ENCODE measurements around the gene ZNF821. TPM values are rescaled to one million over a fixed set of nuclear protein-coding genes. Genes with fewer than 3 reads are reported as not detected.
"Not testable (repeated sequence)": the region's sequence is repeated elsewhere in the genome, so short reads cannot be mapped to it uniquely, and the experiment has no call there.

ZNF821 gene
- total RNA-seq, 1 experiment from 2014 or later: 5.9 TPM

DNA sequence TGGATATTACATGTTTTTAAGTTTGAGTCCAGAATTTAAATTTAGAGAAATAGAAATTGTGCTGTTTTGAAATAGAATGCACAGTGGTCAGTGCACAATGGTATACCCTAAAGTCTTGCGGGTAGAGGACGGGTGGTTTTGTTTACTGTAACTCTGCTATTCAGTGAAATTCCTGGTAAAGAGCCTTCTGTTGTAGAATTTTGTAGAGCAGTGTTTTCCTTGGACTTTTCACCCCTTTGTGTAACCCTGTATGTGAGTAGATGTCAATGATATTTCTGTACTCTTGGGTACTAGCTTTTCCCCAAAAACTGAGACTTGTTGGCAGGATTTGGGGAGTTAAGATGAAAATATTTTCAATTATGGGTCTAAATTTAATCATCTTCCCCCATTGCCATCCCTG is 30.8 kb upstream of the ZNF821 start:
- H3F3A ChIP-seq (ENCODE audit: insufficient read depth, low read depth): peaks cover 16% of the 10 kb centered on the region; the same call in 1 of the 2 replicates
- H4K20me1 ChIP-seq (ENCODE audit: insufficient read depth): peaks cover 84% of the 10 kb centered on the region
- no peaks in the 10 kb centered on the region for H3K9me2 ChIP-seq (ENCODE audit: insufficient read depth)
- no peak for DNase-seq
- no peak overlapping the region for H3K4me2 ChIP-seq
- no TSS peak for BruUV-seq (replicated peaks)
- intact Hi-C loops (cut with micrococcal nuclease; ENCODE audit: unreplicated experiment): no loop called here
- peaks cover 42% of the 10 kb centered on the region for H3K36me3 ChIP-seq (ENCODE audit: low read depth)
- H3K79me2 ChIP-seq (ENCODE audit: low read depth): peaks cover 95% of the 10 kb centered on the region
- H3K4me1 ChIP-seq (replicated peaks; ENCODE audit: insufficient read depth): no peaks in the 10 kb centered on the region
- no peak overlapping the region for H3K27ac ChIP-seq
- no peak overlapping the region for H2AFZ ChIP-seq
- ChIA-PET CTCF (no interaction called here), POLR2A (ENCODE audit: unreplicated experiment) (no interaction called here)
- TF ChIP-seq, protein P1, sequence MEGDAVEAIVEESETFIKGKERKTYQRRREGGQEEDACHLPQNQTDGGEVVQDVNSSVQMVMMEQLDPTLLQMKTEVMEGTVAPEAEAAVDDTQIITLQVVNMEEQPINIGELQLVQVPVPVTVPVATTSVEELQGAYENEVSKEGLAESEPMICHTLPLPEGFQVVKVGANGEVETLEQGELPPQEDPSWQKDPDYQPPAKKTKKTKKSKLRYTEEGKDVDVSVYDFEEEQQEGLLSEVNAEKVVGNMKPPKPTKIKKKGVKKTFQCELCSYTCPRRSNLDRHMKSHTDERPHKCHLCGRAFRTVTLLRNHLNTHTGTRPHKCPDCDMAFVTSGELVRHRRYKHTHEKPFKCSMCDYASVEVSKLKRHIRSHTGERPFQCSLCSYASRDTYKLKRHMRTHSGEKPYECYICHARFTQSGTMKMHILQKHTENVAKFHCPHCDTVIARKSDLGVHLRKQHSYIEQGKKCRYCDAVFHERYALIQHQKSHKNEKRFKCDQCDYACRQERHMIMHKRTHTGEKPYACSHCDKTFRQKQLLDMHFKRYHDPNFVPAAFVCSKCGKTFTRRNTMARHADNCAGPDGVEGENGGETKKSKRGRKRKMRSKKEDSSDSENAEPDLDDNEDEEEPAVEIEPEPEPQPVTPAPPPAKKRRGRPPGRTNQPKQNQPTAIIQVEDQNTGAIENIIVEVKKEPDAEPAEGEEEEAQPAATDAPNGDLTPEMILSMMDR (conservative IDR thresholded peaks at IDR 0.05): no peak
- no peak for TF ChIP-seq EZH2 (IDR thresholded peaks at IDR 0.05; ENCODE audit: low read depth)
- H3K9me3 ChIP-seq (ENCODE audit: insufficient read depth, low read depth): peaks cover 7% of the 10 kb centered on the region; the same call in 1 of the 2 replicates
- H3K27me3 ChIP-seq (ENCODE audit: insufficient read depth, low read depth): no peaks in the 10 kb centered on the region
- H3K4me3 ChIP-seq: no peak overlapping the region

DNA sequence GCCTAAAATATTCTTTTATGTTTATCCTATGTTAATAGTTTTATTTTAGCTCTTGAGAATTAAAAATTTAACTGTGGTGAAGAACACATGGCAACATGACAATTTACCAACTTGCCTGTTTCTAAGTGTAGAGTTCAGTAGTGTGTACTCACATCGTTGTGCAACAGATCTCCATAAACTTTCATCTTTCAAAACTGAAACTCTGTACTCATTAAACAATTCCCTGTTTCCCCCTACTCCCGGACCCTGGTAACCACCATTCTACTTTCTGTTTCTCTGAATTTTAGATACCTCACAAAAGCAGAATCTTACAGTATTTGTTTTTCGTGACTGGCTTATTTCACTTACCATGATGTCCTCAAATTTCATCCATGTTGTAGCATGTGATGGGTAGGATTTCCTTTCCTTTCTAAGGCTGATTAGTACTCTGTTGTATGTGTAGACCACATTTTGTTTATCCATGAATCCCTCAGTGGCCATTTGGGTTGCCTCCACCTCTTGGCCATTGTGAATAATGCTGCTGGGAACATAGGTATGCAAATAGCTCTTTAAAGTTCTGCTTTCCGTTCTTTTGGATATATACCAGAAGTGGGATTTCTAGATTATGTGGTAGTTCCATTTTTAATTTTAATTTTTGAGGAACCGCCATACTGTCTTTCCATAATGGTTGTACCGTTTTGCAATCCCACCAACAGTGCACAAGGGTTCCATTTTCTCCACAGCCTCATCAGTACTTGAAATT is 28.7 kb upstream of the ZNF821 start:
- H4K20me1 ChIP-seq (ENCODE audit: insufficient read depth): peaks cover 99% of the 10 kb centered on the region

DNA sequence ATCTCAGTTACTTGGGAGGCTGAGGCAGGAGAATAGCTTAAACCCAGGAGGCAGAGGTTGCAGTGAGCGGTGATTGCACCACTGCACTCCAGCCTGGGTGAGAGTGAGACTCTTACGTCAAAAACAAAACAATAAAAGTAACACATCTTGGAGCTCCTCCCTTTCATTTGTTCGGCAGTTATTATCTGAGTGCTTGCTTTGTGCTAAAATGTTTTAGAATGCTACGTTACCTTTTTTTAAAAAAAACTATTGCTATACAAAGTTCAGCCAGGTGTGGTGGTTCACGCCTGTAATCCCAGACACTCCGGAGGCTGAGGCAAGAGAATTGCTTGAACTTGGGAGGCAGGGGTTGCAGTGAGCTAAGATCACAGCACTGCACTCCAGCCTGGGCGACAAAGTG is 27.1 kb upstream of the ZNF821 start:
- Histone ChIP-seq H3K36me3 (ENCODE audit: low read depth) (peaks cover 10% of the 10 kb centered on the region; the same call in 1 of the 2 replicates), H4K20me1 (ENCODE audit: insufficient read depth) (peaks cover 100% of the 10 kb centered on the region), H3K79me2 (ENCODE audit: low read depth) (peaks cover 100% of the 10 kb centered on the region), H3K9me2 (ENCODE audit: insufficient read depth) (no peaks in the 10 kb centered on the region), H3K4me1 (replicated peaks; ENCODE audit: insufficient read depth) (no peaks in the 10 kb centered on the region), H3K4me3 (no peak overlapping the region), H3F3A (ENCODE audit: insufficient read depth, low read depth) (peaks cover 5% of the 10 kb centered on the region; the same call in 1 of the 2 replicates), H2AFZ (no peak overlapping the region), H3K4me2 (no peak overlapping the region), H3K27ac (no peak overlapping the region), H3K9me3 (ENCODE audit: insufficient read depth, low read depth) (no peaks in the 10 kb centered on the region), H3K27me3 (ENCODE audit: insufficient read depth, low read depth) (no peaks in the 10 kb centered on the region)
- no TSS peak for BruUV-seq (replicated peaks)
- POLR2A ChIA-PET (ENCODE audit: unreplicated experiment): no interaction called here
- TF ChIP-seq, protein P1 (conservative IDR thresholded peaks at IDR 0.05): no peak
- TF ChIP-seq EZH2 (IDR thresholded peaks at IDR 0.05; ENCODE audit: low read depth): no peak
- no peak for DNase-seq
- intact Hi-C loops (cut with micrococcal nuclease; ENCODE audit: unreplicated experiment): no loop called here
- CTCF ChIA-PET: interaction anchor here (0.6 kb wide), 1 partner anchor 50 kb away, joined by 3 read pairs; no protein-coding TSS in a partner anchor

More for the DNA sequence above, 28.7 kb upstream of the ZNF821 start:
- peaks cover 12% of the 10 kb centered on the region; the same call in 1 of the 2 replicates for H3F3A ChIP-seq (ENCODE audit: insufficient read depth, low read depth)
- ChIA-PET CTCF (interaction anchor here (0.7 kb wide), 1 partner anchor 12 kb away, joined by 3 read pairs; no protein-coding TSS in a partner anchor), POLR2A (ENCODE audit: unreplicated experiment) (no interaction called here)
- H2AFZ ChIP-seq: no peak overlapping the region
- no peak overlapping the region for H3K4me2 ChIP-seq
- TF ChIP-seq EZH2 (IDR thresholded peaks at IDR 0.05; ENCODE audit: low read depth): no peak
- TF ChIP-seq, protein P1 (conservative IDR thresholded peaks at IDR 0.05): no peak
- H3K9me2 ChIP-seq (ENCODE audit: insufficient read depth): no peaks in the 10 kb centered on the region
- no TSS peak for BruUV-seq (replicated peaks)
- H3K36me3 ChIP-seq (ENCODE audit: low read depth): peaks cover 23% of the 10 kb centered on the region
- no peaks in the 10 kb centered on the region for H3K4me1 ChIP-seq (replicated peaks; ENCODE audit: insufficient read depth)
- no peak overlapping the region for H3K4me3 ChIP-seq
- no peaks in the 10 kb centered on the region for H3K9me3 ChIP-seq (ENCODE audit: insufficient read depth, low read depth)
- DNase-seq: no peak
- no peak overlapping the region for H3K27ac ChIP-seq
- no peaks in the 10 kb centered on the region for H3K27me3 ChIP-seq (ENCODE audit: insufficient read depth, low read depth)
- intact Hi-C loops (cut with micrococcal nuclease; ENCODE audit: unreplicated experiment): no loop called here
- peaks cover 100% of the 10 kb centered on the region for H3K79me2 ChIP-seq (ENCODE audit: low read depth)

DNA sequence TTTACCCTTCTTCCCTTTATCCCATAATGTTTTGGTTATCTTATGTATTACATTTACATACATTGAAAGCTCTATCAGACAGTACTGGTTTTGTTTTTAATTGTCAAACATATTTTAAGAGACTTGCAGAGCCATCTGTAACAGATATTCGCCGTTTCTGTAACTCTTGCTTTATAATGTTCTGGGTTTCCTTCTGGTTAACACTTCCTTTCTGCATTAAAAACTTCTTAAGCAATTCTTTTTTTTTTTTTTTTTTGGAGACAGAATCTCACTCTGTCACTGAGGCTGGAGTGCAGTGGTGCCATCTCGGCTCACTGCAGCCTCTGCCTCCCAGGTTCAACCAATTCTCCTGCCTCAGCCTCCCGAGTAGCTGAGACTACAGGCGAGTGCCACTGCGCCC is 21.8 kb upstream of the ZNF821 start:
- Histone ChIP-seq H3F3A (ENCODE audit: insufficient read depth, low read depth) (peaks cover 20% of the 10 kb centered on the region; the same call in 1 of the 2 replicates), H3K79me2 (ENCODE audit: low read depth) (peaks cover 100% of the 10 kb centered on the region), H4K20me1 (ENCODE audit: insufficient read depth) (peaks cover 100% of the 10 kb centered on the region), H3K36me3 (ENCODE audit: low read depth) (peaks cover 16% of the 10 kb centered on the region; the same call in 1 of the 2 replicates)
- H3K27ac ChIP-seq; H3K4me1 ChIP-seq (replicated peaks; ENCODE audit: insufficient read depth); H3K4me2 ChIP-seq; H3K9me3 ChIP-seq (ENCODE audit: insufficient read depth, low read depth); H2AFZ ChIP-seq; H3K27me3 ChIP-seq (ENCODE audit: insufficient read depth, low read depth); H3K4me3 ChIP-seq; POLR2A ChIA-PET (ENCODE audit: unreplicated experiment); intact Hi-C loops (cut with micrococcal nuclease; ENCODE audit: unreplicated experiment); DNase-seq; BruUV-seq (replicated peaks); CTCF ChIA-PET; H3K9me2 ChIP-seq (ENCODE audit: insufficient read depth): not testable (repeated sequence)
